ENCODE data around the gene AGBL1.

The AGBL1 gene

DNA sequence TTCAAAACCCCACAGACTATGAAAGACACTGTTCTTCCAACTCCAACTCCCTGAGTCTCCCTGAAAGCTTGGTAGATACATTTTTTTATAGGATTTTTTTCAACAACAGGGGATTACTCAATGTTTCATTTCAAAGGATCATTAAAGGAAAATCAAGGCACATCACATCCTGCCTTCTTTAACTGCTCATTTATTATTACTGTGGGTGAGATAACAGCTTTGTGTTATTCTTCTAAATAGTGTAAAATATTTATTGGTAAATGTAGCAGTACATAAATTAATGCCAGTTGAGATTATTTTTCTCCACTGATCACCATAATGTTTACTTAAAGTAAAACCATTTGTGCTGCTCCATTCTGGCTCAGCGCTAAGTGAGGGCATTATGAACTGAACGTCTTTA lies 57.2 kb downstream of the AGBL1 start:
- no peak overlapping the region for H3K4me3 ChIP-seq (replicated peaks in 1 of 2; ENCODE audit: low read depth in 2 of 2, low read length in 2 of 2)
- no peak for DNase-seq (ENCODE audit: low read depth in 2 of 2)
- TF ChIP-seq, protein P1, sequence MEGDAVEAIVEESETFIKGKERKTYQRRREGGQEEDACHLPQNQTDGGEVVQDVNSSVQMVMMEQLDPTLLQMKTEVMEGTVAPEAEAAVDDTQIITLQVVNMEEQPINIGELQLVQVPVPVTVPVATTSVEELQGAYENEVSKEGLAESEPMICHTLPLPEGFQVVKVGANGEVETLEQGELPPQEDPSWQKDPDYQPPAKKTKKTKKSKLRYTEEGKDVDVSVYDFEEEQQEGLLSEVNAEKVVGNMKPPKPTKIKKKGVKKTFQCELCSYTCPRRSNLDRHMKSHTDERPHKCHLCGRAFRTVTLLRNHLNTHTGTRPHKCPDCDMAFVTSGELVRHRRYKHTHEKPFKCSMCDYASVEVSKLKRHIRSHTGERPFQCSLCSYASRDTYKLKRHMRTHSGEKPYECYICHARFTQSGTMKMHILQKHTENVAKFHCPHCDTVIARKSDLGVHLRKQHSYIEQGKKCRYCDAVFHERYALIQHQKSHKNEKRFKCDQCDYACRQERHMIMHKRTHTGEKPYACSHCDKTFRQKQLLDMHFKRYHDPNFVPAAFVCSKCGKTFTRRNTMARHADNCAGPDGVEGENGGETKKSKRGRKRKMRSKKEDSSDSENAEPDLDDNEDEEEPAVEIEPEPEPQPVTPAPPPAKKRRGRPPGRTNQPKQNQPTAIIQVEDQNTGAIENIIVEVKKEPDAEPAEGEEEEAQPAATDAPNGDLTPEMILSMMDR (IDR thresholded peaks at IDR 0.05; ENCODE audit: low read depth, low read length), result no peak

DNA sequence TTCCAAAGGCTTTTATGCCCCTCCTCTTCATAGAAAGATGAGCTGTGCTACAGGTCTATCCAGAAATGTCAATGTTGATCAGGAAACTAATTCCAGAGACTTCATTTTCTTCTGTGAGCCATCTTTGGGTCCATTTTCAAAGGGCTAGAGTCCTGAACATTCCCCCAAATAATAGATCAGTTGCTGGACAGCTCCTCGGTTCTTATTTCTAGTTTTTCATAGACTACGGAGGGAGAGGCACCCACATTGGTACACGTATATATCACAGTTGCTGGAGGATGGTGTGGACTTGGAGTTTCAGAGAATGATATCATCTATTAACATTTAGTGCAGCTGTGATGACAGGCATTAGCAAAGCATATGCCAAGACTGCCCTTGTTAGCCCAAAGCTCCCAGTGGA lies 59.1 kb downstream of the AGBL1 start:
- DNase-seq (ENCODE audit: low read depth in 2 of 2), result no peak
- TF ChIP-seq, protein P1 (IDR thresholded peaks at IDR 0.05; ENCODE audit: low read depth, low read length), result no peak
- H3K4me3 ChIP-seq (replicated peaks in 1 of 2; ENCODE audit: low read depth in 2 of 2, low read length in 2 of 2), result no peak overlapping the region

GRCh38 chr15:86139828-86140227 lies 60.2 kb downstream of the AGBL1 start:
- no peak overlapping the region for H3K4me3 ChIP-seq (replicated peaks in 1 of 2; ENCODE audit: low read depth in 2 of 2, low read length in 2 of 2)
- no peak for DNase-seq (ENCODE audit: low read depth in 2 of 2)
- TF ChIP-seq, protein P1 (IDR thresholded peaks at IDR 0.05; ENCODE audit: low read depth, low read length), result no peak

- H3K4me3 ChIP-seq (replicated peaks in 1 of 2; ENCODE audit: low read depth in 2 of 2, low read length in 2 of 2), result no peak overlapping the region
- DNase-seq (ENCODE audit: low read depth in 2 of 2), result no peak
Observed at GRCh38 chr15:86154705-86155104, 75.0 kb downstream of the AGBL1 start.

DNA sequence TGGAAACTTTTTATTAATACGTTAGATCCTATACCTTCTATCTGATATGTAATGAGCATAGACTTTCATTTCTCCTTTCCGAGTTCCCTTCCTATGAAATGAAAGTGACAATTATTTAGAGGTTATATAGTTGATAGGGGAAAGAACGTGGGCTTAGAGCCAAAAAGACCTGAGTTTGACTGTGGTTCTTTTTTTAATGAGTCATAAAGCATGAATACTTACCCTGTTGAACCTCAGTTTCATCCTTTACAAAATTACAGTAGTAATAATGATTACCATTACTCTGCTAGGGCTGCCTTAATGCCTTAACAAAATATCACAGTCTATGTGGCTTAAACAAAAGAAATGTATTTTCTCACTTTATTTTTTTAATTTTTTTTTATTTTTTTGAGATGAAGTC lies 75.9 kb downstream of the AGBL1 start:
- no peak overlapping the region for H3K4me3 ChIP-seq (replicated peaks in 1 of 2; ENCODE audit: low read depth in 2 of 2, low read length in 2 of 2)
- TF ChIP-seq, protein P1 (IDR thresholded peaks at IDR 0.05; ENCODE audit: low read depth, low read length), result no peak
- DNase-seq (ENCODE audit: low read depth in 2 of 2), result no peak

More at GRCh38 chr15:86154705-86155104, 75.0 kb downstream of the AGBL1 start:
- TF ChIP-seq, protein P1 (IDR thresholded peaks at IDR 0.05; ENCODE audit: low read depth, low read length), result no peak

- H3K4me3 ChIP-seq (replicated peaks in 1 of 2; ENCODE audit: low read depth in 2 of 2, low read length in 2 of 2), result no peak overlapping the region
- no peak for DNase-seq (ENCODE audit: low read depth in 2 of 2)
- TF ChIP-seq, protein P1 (IDR thresholded peaks at IDR 0.05; ENCODE audit: low read depth, low read length), result no peak
Observed at GRCh38 chr15:86157606-86158293, 78.1 kb downstream of the AGBL1 start.

DNA sequence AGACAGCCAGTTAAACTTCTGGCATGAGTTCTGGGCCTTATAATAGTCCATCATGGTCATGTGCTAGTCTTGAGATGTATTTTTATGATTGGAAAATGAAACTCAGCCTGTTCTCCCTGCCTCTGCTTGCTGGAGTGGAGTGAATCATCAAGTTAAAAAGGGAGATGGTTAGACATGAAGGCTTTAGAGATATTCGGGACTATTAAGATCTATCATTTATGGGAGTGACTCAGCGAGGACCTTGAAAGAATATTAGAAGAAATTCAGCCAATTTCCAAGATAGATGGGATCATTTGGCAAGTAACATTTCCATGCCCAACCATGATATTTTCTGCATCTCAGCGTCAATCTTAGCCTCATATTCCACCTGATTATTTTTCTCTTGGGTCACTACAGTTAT lies 79.8 kb downstream of the AGBL1 start:
- TF ChIP-seq, protein P1 (IDR thresholded peaks at IDR 0.05; ENCODE audit: low read depth, low read length), result no peak
- DNase-seq (ENCODE audit: low read depth in 2 of 2), result no peak
- no peak overlapping the region for H3K4me3 ChIP-seq (replicated peaks in 1 of 2; ENCODE audit: low read depth in 2 of 2, low read length in 2 of 2)
